HT1080 (cell line): Measurements from ENCODE around the gene EQTN. TPM values are rescaled to one million over a fixed set of nuclear protein-coding genes. Genes with fewer than 3 reads are reported as not detected.
A peak's percentile ranks its signal among the peaks of the same experiment; 100 is the strongest.

ENCODE experiments used
- DNase-seq: peaks from one replicate; pipeline ENCODE4 v3.0.0-alpha.2; 2015; ENCODE audit warnings: low read depth
- polyA plus RNA-seq, 2 experiments: library from polyadenylated mRNA; depleted of rRNA; stranded (reverse); fragments of >200 nt; gene quantifications; 2 replicates each; pipeline ENCODE4 v1.2.3, GENCODE V29; 2015
- total RNA-seq: library from RNA; depleted of rRNA; stranded (reverse); fragments of >200 nt; shearing (Covaris generic); gene quantifications from 2 replicates; pipeline ENCODE4 v1.2.3, GENCODE V29; 2014; rRNA removed

Gene EQTN
- total RNA-seq: not detected in 2 replicates
- not detected in 2 replicates for polyA plus RNA-seq (2015; cell fraction: cytosol; rRNA removed)
- not detected in 2 replicates for polyA plus RNA-seq (2015; cell fraction: nucleus; rRNA removed)

DNA sequence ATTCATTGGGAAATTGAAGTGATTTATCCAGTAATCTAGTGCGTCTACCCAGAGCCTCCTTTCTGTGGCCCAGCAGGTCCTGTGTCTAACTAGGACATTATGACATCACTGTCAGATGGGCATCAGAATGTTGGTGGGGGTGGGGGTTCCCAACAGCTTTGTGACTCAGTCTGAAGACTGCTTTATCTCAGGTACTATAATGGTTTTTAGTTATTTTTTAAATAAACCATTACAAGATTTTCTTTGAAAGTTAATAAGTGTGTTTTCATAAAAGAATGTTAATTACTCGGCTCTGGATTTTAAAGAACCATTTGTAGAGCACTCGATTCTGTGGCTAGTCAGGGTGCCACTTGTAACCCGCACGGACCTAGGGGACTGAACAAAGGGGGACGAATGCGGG lies at the start of gene EQTN:
Gene EQTN, minus strand, starts transcription at position 101 of the 400 bp plus-strand sequence. Its CDS starts 95 bp downstream, at position 6.
- no peak for DNase-seq

DNA sequence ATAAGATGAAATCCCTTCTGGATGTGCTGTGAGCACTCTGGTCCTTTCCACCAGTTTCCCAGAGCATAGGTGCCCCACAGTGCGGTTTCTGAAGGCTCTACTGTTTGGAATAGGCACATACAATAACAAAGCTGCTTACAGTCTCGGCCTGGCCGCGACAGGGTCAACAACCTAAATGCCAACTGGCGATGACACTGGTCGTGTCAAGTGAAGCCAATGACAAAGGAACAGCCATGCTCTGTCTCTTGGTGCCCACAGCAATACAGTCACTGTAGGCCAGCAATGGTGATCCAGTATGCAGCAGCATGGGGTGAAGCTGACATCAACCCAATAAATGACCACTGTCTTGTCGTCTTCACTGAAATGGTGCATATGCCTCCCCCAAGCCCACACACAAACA lies 47.8 kb upstream of the EQTN start:
- no peak for DNase-seq

DNA sequence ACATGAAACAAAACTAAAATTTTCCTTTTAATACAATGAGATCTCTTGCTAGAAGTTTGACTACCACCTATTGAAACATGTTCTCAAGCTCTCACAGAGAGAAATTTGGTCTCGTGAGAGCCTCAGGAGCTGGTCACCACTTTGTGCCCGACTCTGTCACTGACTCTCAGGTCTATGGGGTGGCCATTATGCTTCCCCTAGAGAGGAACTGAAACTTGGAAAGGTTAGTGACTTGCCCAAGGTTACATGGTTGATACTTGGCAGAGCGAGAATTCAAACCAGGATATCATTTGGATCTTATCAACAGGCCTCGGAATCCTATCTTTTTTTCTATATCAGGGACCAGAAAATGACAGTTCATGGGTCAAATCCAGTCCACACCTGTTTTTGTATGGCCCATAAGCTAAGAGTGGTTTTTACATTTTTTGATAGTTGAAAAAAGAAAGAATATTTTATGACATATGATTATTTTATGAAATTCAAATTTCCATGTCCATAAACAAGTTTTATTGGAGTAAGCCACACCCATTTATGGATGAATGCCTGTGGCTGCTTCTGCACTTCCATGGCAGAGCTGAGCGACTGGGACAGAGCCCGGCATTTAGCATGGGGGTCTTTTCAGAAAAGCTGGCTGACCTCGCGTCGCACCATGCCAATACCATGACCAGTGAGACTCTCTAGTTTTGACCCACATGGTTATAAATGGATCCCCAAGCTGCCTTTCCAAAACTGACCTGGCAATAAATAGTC lies 44.8 kb upstream of the EQTN start:
- DNase-seq: no peak

DNA sequence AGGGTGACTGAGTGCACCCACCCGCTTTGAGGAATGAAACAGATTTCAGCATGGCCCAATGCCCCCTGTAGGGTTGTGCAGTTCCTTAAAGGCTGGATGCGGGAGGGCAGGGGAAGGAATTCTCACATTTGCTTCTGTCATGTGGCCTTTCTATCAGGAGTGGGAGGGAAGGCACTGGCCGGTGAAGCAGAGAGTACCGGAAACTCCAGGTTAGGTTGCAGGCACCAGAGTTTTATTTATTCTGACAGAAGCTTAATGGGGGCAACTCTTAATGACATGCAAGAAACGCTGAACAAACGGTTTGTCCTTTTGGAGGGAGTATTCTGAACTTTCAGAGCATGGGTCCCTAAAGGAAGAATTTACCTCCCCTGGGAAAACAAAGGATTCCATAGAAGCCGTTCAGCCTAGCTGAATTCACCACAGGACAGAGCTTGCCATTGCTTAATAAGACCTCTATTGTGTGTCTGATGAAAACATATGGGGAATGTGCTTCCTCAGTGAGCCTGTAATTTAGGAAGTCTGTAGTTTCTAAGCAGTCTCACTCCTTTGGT lies 44.1 kb upstream of the EQTN start:
- DNase-seq: no peak

DNA sequence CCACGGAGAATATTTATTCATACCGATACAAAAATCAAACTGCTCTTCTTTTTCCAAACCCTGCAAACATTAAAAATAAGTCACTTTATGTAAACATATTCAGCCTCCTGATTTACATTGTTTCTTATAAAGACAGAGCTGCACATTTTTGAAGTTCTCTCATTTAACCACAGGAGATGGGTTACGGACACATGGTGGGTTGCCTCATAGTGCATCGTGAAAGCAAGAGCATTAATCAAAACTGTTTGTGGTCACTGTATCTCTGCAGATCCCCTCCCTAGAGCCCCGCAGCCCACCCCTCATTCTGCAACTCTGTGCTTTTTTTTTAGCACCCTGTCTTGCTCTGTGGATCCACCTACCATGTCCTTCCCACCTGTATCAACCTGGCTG lies 43.3 kb upstream of the EQTN start:
- DNase-seq: no peak

GRCh38 chr9:27339661-27340284 lies 42.8 kb upstream of the EQTN start:
- DNase-seq: no peak

DNA sequence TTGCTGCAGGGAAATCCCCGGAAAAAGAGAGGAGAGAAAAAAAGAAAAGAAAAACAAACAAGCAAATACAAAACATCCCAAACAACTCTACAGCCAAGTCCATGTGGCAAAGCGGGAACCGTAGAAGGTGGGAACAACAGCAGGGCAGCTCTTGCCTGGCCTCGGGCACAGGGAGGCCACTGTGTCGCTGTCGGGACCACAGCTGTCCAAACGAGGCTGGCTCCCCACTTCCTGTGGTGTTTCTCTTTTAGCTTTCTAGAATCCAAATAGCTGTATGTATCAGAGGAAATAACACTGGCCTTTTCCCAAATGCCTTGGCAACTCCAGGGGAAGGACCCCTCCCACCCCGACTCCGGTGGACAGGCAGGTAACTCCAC lies 41.6 kb upstream of the EQTN start:
- DNase-seq: no peak

- no peak for DNase-seq
Measured at GRCh38 chr9:27337833-27338526, 41.0 kb upstream of the EQTN start.

DNA sequence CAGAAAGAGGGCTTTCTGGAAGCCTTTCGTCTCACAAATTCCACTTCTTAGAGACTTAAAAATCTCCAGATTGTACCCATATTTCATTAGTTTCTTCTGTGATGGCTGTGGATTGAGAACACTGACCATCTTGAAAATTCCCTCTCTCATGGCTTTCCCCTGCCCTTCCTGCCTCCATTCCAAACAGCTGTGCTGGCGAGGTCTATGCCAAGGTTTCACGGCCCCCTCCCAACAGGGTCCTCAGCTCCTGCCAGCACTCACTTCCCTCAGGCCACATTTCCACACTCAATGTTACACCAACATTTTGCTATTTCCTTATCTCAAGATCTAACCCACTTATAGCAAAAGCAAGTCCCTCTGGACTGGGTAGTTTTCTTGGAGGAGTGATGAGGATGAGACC lies 40.3 kb upstream of the EQTN start:
- no peak for DNase-seq

DNA sequence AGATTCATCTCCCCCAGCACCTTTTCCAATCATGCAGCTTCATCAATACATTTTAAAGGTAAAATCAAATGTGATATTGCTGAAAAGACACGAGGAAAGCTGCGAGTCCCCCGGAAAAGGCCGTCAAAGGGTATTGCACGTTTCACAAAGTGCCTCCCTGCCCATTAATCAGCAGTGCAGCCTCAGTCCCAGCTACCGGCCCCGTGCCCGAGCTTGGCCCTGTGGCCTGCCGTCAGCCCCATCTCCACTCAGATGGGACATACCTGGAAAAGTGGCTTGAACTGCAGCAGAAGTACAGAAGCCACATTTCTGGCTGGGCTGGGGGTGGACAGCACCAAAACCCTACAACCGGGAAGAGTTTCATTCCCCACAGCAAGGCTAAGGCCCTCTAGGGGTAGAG lies 39.9 kb upstream of the EQTN start:
- no peak for DNase-seq

DNA sequence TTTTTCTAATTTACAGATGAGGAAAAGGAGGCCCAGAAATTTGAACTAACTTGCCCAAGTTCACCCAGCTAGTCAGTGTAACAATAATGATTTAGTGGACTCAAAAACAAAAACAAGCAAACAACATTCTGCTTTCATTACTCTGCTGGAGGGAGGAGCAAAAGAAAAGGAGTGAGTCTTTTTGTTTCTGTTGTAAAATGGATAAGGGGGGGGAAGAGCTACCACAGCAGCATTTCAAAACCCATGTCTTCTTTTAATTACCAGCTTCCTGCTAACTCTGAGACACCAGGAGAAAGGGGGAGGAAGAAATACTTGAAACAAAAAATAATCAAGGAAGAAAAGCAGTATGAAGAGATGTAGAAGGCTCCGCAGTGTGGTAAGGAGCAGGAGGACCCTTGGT lies 39.2 kb upstream of the EQTN start:
- DNase-seq: no peak

- no peak for DNase-seq
Measured at GRCh38 chr9:27335075-27335474, 38.1 kb upstream of the EQTN start.

GRCh38 chr9:27333241-27334052 lies 36.5 kb upstream of the EQTN start:
- DNase-seq: peak; percentile 74

DNA sequence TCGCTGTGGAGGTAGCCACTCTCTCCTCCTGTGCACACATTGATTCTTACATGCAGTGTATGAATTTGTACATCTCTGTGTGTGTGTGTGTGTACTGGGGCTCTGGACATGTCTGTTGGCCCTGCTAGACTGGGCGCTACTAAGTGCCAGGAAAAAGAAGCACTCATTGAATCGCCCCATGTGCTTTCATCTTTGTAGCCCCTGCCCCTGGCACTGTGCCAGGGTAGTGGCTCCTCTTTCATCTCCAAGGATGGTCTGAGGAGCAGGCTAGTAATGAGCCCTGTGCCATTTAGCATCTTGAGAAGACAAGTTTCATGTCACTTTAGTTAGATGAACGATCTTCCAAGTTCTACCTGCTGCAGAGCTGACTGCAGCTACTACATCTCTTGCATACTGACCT lies 34.4 kb upstream of the EQTN start:
- no peak for DNase-seq

GRCh38 chr9:27329291-27329690 lies 32.3 kb upstream of the EQTN start:
- no peak for DNase-seq

DNA sequence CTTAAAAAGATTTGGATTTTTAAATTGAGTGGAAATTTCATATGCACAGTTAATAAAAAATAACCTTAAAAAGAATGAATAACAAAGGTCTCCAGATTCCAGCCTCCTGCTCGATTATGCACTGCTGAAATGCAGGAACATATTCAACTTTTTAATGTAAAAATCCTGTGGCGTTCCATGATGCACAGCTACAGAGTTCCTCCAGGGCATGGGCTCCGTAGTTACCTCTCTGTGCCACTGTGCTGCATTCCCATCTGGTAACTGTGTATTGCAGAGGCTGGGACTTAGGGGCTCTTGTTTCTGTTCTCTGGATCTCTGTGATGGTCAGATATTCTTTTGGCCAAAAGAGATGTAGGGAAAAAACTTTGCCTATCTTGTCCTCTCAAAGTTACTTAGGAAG lies 31.5 kb upstream of the EQTN start:
- DNase-seq: no peak

GRCh38 chr9:27311184-27311583 lies 14.2 kb upstream of the EQTN start:
- no peak for DNase-seq

DNA sequence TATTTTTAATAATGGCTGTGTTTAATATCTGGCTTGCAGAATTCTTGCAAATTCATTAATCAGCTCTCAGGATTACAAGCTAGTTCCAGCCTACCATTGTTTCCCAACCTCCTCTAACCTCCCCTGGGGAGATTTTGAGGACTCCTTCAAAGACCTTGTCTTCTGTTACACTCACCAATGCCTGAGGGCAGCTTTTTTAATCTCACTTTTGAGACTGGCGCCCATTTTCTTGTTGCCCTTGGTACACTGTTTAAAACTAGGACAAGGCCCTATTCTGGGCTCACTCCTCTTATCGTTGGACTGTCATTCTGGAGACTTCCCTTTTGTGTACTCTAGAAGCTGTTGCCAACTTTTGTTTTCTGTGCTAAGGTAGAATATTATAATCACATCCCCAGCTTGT lies 13.6 kb upstream of the EQTN start:
- no peak for DNase-seq

DNA sequence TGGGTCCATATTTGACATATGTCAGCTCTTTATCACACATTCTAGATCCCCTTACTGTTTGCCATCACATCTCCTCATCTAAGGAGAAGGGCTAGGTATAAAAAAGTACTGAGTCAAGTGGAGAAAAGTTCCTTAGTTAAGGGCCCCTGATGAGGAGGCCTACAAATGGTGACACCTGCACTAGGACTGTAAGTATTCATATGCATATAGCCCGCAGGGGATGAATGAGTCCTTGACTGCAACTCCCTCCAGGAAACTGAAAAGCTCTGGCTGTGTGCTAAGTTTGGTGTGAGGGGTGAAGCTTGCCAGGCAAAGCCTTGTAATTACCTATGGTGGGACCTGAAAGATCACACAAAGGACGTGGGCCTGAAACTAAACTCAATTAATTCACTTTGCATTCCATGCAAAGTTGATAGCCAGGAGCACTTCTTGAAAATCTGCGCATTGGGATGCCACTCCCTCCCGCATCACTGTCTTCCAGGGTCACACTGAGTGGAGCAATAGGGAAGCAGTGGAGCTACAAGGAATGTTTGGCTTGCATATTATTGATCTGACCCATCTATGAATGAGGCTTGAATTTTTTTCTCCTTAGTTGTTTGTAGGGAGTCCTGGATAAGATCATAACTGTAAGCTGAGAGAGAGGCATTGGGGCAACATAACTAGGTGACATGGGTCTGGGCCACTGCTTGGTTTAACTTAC lies 11.9 kb upstream of the EQTN start:
- no peak for DNase-seq

DNA sequence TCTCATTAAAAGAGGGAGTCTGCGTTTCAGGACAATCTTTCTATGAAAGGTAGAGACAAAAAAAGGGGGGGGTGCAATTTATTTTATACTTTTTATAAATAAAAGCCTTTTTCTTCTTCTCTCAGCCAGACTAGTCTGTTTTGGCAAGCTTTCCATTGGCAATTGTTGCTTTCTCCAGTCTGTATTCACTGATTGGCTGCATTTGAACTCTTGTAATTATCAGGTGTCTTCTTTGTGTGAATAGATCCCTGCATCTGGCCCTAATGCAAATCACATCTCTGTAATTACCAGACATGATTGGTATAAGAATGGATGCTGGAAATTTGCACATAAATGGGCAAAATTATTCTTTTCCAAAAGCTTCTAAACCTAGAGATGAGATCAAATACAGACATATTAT lies 7.6 kb upstream of the EQTN start:
- DNase-seq: no peak

- peak; percentile 54 for DNase-seq
Measured at GRCh38 chr9:27303219-27303618, 6.3 kb upstream of the EQTN start.
